Liver (tissue), 3 donors: ENCODE data around the gene ASPSCR1.

Source experiments
- GABPA ChIP-seq, 2 donors: IDR thresholded peaks in 1 of 2; conservative IDR thresholded peaks in 1 of 2; 2 replicates each; pipeline ENCODE4 v1.6.1; 2016; ENCODE audit warnings: antibody characterized with exemption in 2 of 2, mild to moderate bottlenecking in 1 of 2, moderate library complexity in 1 of 2
- RAD21 ChIP-seq, 2 donors: IDR thresholded peaks; 2 replicates each; pipeline ENCODE4 v1.6.1; 2016; ENCODE audit warnings: antibody characterized with exemption in 2 of 2, mild to moderate bottlenecking in 2 of 2
- YY1 ChIP-seq: IDR thresholded peaks from 2 replicates; pipeline ENCODE4 v1.6.1; 2016; ENCODE audit warnings: antibody characterized with exemption, mild to moderate bottlenecking
- TF ChIP-seq, protein P1 (sequence below): fragments of 150-350 bp; IDR thresholded peaks from 2 replicates; pipeline ENCODE4 v1.5.1; 2017; ENCODE audit warnings: improper control_type of control experiment, low read depth, low read length; ENCODE audit not compliant: missing input control
- TF ChIP-seq, protein P2 (sequence below): IDR thresholded peaks from 2 replicates; pipeline ENCODE4 v1.6.1; 2016; ENCODE audit warnings: antibody characterized with exemption
- TF ChIP-seq, protein P3 (sequence below): IDR thresholded peaks from 2 replicates; pipeline ENCODE4 v1.6.1; 2016; ENCODE audit warnings: antibody characterized with exemption
- donor health status: healthy.
- donor health status: healthy.

DNA sequence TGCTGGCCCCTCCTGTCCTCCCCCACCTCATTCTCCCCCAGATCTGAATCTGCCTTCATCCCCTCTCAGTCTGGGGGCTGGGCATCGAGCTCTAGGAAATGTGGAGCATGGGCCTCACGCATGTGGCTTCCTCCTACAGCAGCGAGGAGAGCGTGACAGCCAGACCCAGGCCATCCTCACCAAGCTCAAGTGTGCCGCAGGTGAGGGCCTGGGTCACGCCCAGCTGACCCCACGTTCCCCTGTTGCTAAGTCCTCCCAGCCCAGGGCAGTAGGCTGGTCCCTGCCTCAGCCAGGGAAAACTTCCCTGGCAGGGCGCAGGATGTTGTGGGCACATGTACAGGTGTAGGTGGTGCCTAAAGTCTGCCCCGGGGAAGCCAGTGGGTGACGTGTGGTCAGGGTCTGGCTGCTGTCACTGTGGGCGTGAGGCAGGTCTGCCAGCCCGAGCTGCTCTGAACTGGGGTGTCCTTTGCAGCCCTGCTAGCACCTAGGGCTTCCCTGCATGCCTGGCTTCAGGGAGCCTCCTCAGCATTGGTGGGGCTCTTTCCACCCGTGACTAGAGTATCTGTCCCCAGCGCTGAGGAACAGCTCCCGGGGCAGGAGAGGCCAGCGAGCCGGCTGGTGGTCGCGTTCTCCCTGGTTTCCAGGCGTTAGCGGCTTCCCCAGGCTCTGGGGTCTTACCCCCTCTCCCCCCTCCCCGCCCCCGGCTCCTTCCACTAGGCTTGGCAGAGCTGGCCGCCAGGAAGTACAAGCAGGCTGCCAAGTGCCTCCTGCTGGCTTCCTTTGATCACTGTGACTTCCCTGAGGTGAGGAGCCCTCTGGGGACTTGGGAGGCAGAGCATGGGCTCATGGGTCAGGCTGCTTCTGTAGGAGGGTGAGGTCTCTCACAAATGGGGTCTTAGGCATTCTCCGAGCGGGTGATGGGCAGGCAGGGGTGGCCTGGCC, 77.9 kb downstream of the ASPSCR1 start:
- TF ChIP-seq, protein P1, sequence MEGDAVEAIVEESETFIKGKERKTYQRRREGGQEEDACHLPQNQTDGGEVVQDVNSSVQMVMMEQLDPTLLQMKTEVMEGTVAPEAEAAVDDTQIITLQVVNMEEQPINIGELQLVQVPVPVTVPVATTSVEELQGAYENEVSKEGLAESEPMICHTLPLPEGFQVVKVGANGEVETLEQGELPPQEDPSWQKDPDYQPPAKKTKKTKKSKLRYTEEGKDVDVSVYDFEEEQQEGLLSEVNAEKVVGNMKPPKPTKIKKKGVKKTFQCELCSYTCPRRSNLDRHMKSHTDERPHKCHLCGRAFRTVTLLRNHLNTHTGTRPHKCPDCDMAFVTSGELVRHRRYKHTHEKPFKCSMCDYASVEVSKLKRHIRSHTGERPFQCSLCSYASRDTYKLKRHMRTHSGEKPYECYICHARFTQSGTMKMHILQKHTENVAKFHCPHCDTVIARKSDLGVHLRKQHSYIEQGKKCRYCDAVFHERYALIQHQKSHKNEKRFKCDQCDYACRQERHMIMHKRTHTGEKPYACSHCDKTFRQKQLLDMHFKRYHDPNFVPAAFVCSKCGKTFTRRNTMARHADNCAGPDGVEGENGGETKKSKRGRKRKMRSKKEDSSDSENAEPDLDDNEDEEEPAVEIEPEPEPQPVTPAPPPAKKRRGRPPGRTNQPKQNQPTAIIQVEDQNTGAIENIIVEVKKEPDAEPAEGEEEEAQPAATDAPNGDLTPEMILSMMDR, result no peak
- TF ChIP-seq, protein P2, sequence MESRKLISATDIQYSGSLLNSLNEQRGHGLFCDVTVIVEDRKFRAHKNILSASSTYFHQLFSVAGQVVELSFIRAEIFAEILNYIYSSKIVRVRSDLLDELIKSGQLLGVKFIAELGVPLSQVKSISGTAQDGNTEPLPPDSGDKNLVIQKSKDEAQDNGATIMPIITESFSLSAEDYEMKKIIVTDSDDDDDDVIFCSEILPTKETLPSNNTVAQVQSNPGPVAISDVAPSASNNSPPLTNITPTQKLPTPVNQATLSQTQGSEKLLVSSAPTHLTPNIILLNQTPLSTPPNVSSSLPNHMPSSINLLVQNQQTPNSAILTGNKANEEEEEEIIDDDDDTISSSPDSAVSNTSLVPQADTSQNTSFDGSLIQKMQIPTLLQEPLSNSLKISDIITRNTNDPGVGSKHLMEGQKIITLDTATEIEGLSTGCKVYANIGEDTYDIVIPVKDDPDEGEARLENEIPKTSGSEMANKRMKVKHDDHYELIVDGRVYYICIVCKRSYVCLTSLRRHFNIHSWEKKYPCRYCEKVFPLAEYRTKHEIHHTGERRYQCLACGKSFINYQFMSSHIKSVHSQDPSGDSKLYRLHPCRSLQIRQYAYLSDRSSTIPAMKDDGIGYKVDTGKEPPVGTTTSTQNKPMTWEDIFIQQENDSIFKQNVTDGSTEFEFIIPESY, result no peak
- TF ChIP-seq, protein P3, sequence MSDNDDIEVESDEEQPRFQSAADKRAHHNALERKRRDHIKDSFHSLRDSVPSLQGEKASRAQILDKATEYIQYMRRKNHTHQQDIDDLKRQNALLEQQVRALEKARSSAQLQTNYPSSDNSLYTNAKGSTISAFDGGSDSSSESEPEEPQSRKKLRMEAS, result no peak
- TF ChIP-seq YY1 (no peak), GABPA (IDR thresholded peaks at IDR 0.05 in 1 of 2, conservative IDR thresholded peaks at IDR 0.05 in 1 of 2) (no peak), RAD21 (IDR thresholded peaks at IDR 0.05) (no peak)
